Osteoblast (primary cell): Measurements from ENCODE around the gene SNRPE. TPM values are rescaled to one million over a fixed set of nuclear protein-coding genes. Genes with fewer than 3 reads are reported as not detected.

Experiments
- DNase-seq: peaks from one replicate; pipeline ENCODE4 v3.0.0; 2011; ENCODE audit warnings: low spot score, mixed read lengths; ENCODE audit not compliant: insufficient read length; ENCODE audit errors: missing footprints
- H2AFZ ChIP-seq: 2 replicates; pipeline ENCODE4 v1.6.0; 2011; ENCODE audit warnings: mild to moderate bottlenecking, low read length
- H3K27ac ChIP-seq: 2 replicates; pipeline ENCODE4 v1.5.1; 2011; ENCODE audit warnings: mild to moderate bottlenecking, low read depth, low read length, moderate library complexity
- H3K27me3 ChIP-seq: 2 replicates; pipeline ENCODE4 v1.6.0; 2012; ENCODE audit warnings: mild to moderate bottlenecking, control low read depth, inconsistent platforms, low read length, moderate library complexity; ENCODE audit not compliant: insufficient read depth
- H3K36me3 ChIP-seq: 2 replicates; pipeline ENCODE4 v1.5.1; 2011; ENCODE audit warnings: mild to moderate bottlenecking, low read length, control low read depth, moderate library complexity; ENCODE audit not compliant: insufficient read depth
- H3K4me1 ChIP-seq: 2 replicates; pipeline ENCODE4 v1.5.1; 2011; ENCODE audit warnings: mild to moderate bottlenecking, low read length, control low read depth, moderate library complexity; ENCODE audit not compliant: insufficient read depth
- H3K4me2 ChIP-seq: 2 replicates; pipeline ENCODE4 v1.6.0; 2011; ENCODE audit warnings: mild to moderate bottlenecking, low read length; ENCODE audit not compliant: insufficient read depth
- H3K4me3 ChIP-seq: fragments of 200-600 bp; sonication (generic); 3 replicates; pipeline ENCODE4 v1.5.1; 2012; ENCODE audit warnings: mild to moderate bottlenecking, low read length, inconsistent platforms; ENCODE audit not compliant: insufficient read depth
- H3K79me2 ChIP-seq: 2 replicates; pipeline ENCODE4 v1.6.0; 2012; ENCODE audit warnings: mild to moderate bottlenecking, low read length, control low read depth, inconsistent platforms; ENCODE audit not compliant: insufficient read depth
- H3K9me3 ChIP-seq: 2 replicates; pipeline ENCODE4 v1.5.1; 2011; ENCODE audit warnings: low read depth, low read length, control low read depth
- H4K20me1 ChIP-seq: 2 replicates; pipeline ENCODE4 v1.6.0; 2012; ENCODE audit warnings: mild to moderate bottlenecking, low read length, control low read depth; ENCODE audit not compliant: insufficient read depth
- total RNA-seq: library from RNA; depleted of rRNA; stranded (reverse); fragments of >200 nt; gene quantifications from 2 replicates; pipeline ENCODE4 v1.2.3, GENCODE V29; 2012
- TF ChIP-seq, protein P1 (sequence below): IDR thresholded peaks from 2 replicates; pipeline ENCODE4 v1.5.1; 2011; ENCODE audit warnings: mild to moderate bottlenecking, low read depth, low read length, moderate library complexity; ENCODE audit errors: extremely low read depth

SNRPE gene
- total RNA-seq, 1 donor = 46.3 TPM

DNA sequence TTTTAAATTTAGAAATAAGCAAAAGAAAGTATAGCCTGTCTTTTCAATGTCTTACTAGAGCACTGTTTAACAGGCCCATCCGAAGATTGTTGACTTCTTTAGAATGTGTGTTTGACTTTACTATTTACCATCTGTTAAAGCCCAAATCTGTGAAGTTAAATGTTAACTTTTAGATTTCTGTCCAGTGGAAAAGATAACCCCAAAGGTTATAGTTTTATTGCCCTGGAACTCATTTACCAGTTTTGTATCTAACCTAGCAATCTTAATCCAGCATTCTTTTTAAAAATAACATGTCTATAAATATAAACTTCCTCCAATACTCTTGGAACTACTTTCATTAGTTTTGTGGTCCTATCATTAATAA, 37.9 kb downstream of the SNRPE start:
- no peaks in the 10 kb centered on the region for H3K9me3 ChIP-seq
- TF ChIP-seq, protein P1, sequence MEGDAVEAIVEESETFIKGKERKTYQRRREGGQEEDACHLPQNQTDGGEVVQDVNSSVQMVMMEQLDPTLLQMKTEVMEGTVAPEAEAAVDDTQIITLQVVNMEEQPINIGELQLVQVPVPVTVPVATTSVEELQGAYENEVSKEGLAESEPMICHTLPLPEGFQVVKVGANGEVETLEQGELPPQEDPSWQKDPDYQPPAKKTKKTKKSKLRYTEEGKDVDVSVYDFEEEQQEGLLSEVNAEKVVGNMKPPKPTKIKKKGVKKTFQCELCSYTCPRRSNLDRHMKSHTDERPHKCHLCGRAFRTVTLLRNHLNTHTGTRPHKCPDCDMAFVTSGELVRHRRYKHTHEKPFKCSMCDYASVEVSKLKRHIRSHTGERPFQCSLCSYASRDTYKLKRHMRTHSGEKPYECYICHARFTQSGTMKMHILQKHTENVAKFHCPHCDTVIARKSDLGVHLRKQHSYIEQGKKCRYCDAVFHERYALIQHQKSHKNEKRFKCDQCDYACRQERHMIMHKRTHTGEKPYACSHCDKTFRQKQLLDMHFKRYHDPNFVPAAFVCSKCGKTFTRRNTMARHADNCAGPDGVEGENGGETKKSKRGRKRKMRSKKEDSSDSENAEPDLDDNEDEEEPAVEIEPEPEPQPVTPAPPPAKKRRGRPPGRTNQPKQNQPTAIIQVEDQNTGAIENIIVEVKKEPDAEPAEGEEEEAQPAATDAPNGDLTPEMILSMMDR = no peak
- no peak overlapping the region for H3K4me3 ChIP-seq
- no peaks in the 10 kb centered on the region for H3K27me3 ChIP-seq
- no peaks in the 10 kb centered on the region for H3K36me3 ChIP-seq
- no peak for DNase-seq
- H4K20me1 ChIP-seq = no peaks in the 10 kb centered on the region
- H2AFZ ChIP-seq = no peak overlapping the region
- no peak overlapping the region for H3K4me2 ChIP-seq
- H3K27ac ChIP-seq = no peak overlapping the region
- H3K4me1 ChIP-seq = no peaks in the 10 kb centered on the region
- H3K79me2 ChIP-seq = no peaks in the 10 kb centered on the region

DNA sequence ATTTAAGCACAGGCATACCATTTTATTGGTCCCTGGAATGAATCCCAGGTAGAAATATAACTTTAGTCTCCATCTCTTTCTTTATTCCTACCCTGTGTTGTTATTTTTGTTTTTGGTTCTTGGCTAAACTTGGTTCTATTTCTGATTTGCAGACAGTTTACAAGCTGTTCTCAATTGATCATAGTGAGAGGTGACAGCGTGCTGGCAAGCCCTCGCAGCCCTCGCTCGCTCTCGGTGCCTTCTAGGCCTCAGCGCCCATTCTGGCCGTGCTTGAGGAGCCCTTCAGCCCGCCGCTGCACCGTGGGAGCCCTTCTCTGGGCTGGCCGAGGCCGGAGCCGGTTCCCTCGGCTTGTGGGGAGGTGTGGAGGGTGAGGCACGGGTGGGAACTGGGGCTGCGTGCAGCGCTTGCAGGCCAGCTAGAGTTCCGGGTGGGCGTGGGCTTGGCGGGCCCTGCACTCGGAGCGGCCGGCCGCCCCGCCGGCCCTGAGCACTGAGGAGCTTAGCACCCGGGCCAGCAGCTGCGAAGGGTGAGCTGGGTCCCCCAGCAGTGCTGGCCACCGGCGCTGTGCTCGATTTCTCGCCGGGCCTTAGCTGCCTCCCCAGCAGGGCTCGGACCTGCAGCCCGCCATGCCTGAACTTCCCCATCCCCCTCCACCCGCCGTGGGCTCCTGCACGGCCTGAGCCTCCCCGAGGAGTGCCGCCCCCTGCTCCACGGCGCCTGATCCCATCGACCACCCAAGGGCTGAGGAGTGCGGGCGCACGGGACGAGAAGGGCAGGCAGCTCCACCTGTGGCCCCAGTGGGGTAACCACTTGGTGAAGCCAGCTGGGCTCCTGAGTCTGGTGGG, 38.7 kb downstream of the SNRPE start:
- DNase-seq = no peak
- H3K36me3 ChIP-seq = no peaks in the 10 kb centered on the region
- no peaks in the 10 kb centered on the region for H3K9me3 ChIP-seq
- TF ChIP-seq, protein P1 = no peak
- no peaks in the 10 kb centered on the region for H3K4me1 ChIP-seq
- H2AFZ ChIP-seq = no peak overlapping the region
- no peak overlapping the region for H3K27ac ChIP-seq
- H3K27me3 ChIP-seq = no peaks in the 10 kb centered on the region
- no peaks in the 10 kb centered on the region for H3K79me2 ChIP-seq
- no peak overlapping the region for H3K4me2 ChIP-seq
- no peak overlapping the region for H3K4me3 ChIP-seq
- H4K20me1 ChIP-seq = no peaks in the 10 kb centered on the region

DNA sequence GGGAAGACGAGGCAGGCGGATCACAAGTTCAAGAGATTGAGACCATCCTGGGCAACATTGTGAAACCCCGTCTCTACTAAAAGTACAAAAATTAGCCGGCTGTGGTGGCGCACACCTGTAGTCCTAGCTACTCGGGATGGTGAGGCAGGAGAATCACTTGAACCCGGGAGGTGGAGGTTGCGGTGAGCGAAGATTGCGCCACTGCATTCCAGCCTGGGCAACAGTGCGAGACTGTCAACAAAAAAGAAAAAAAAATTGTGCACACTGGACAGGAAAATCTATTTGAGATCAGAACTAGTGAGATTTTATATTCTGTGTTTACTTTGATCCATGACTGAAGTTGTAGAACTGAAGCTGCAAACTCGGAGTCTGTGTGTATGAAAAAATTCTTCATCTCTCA, 40.2 kb downstream of the SNRPE start:
- H3K36me3 ChIP-seq = no peaks in the 10 kb centered on the region
- no peaks in the 10 kb centered on the region for H3K79me2 ChIP-seq
- H3K4me2 ChIP-seq = no peak overlapping the region
- H3K9me3 ChIP-seq = no peaks in the 10 kb centered on the region
- no peak overlapping the region for H2AFZ ChIP-seq
- no peak for DNase-seq
- H3K4me1 ChIP-seq = peaks cover 6% of the 10 kb centered on the region
- H3K4me3 ChIP-seq = no peak overlapping the region
- no peaks in the 10 kb centered on the region for H3K27me3 ChIP-seq
- TF ChIP-seq, protein P1 = no peak
- H3K27ac ChIP-seq = no peak overlapping the region
- H4K20me1 ChIP-seq = no peaks in the 10 kb centered on the region

DNA sequence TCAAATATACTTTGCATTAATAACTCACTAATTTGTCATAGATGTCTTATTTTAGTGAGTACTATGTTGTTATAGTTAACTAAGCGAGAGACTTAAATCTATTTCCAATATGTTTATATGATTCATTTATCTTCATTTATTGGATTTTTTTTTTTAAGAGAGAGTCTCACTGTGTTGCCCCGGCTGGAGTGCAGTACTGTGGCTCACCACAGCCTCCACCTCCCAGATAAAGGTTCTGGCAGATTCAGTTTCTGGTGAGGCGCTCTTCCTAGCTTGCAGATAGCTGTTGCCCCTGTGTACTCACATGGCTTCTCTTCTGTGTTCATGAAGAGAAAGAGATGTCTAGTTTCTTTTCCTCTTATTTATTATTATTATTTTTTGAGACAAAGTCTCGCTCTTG, 43.9 kb downstream of the SNRPE start:
- Histone ChIP-seq H3K4me2 (no peak overlapping the region), H3K27me3 (no peaks in the 10 kb centered on the region), H3K4me1 (peaks cover 19% of the 10 kb centered on the region), H3K27ac (no peak overlapping the region), H3K4me3 (no peak overlapping the region), H3K36me3 (no peaks in the 10 kb centered on the region), H4K20me1 (no peaks in the 10 kb centered on the region), H3K9me3 (no peaks in the 10 kb centered on the region), H2AFZ (no peak overlapping the region), H3K79me2 (no peaks in the 10 kb centered on the region)
- no peak for DNase-seq
- TF ChIP-seq, protein P1 = no peak
